Measurements from ENCODE around the gene CCDC73. TPM values are rescaled to one million over a fixed set of nuclear protein-coding genes. Genes with fewer than 3 reads are reported as not detected.

Gene CCDC73
- total and polyA plus RNA-seq, 2 of the 4 experiments (the other 2 are of a cell fraction), result not detected

Other genes with a start within 250 kb of the CCDC73 start
- 466 and 781 TPM in 2 replicates for gene EIF3M, start 210.8 kb downstream of the CCDC73 start, total RNA-seq (2012; rRNA removed)
- gene EIF3M, start 210.8 kb downstream of the CCDC73 start, polyA plus RNA-seq (2012; rRNA removed), result 310 and 376 TPM in 2 replicates
- not detected in 2 replicates for gene PRRG4, start 35.3 kb upstream of the CCDC73 start, total RNA-seq (2012; rRNA removed)
- gene PRRG4, start 35.3 kb upstream of the CCDC73 start, polyA plus RNA-seq (2012; rRNA removed), result not detected in 2 replicates
- 15.6 and 21.1 TPM in 2 replicates for gene QSER1, start 98.1 kb upstream of the CCDC73 start, total RNA-seq (2012; rRNA removed)
- gene QSER1, start 98.1 kb upstream of the CCDC73 start, polyA plus RNA-seq (2012; rRNA removed), result 5.3 and 5.9 TPM in 2 replicates
- gene DEPDC7, start 221.2 kb upstream of the CCDC73 start, total RNA-seq (2012; rRNA removed), result 9.7 TPM in 2 replicates
- gene DEPDC7, start 221.2 kb upstream of the CCDC73 start, polyA plus RNA-seq (2012; rRNA removed), result 5.9 and 7.4 TPM in 2 replicates
- 17.4 and 23.1 TPM in 2 replicates for gene TCP11L1, start 244.9 kb upstream of the CCDC73 start, total RNA-seq (2012; rRNA removed)
- gene TCP11L1, start 244.9 kb upstream of the CCDC73 start, polyA plus RNA-seq (2012; rRNA removed), result 13.7 and 13.9 TPM in 2 replicates